BJ (cell line): ENCODE results near the gene VEZT. TPM values are rescaled to one million over a fixed set of nuclear protein-coding genes. Genes with fewer than 3 reads are reported as not detected.

ENCODE experiments used
- CTCF ChIA-PET: fragments of 350-600 bp; formaldehyde crosslinking; extraction: SDS; loops from one replicate; lab custom pipeline; 2021; ENCODE audit warnings: antibody characterized with exemption, inconsistent platforms; lab: Yijun Ruan, JAX
- POLR2A ChIA-PET: fragments of 300-600 bp; sonication (Branson Sonifier 250); formaldehyde crosslinking; extraction: SDS; loops from one replicate; lab custom pipeline; 2021; ENCODE audit warnings: antibody characterized with exemption; lab: Charles Lee
- DNase-seq: peaks from one replicate; pipeline ENCODE4 v3.0.0-alpha.2; 2011; ENCODE audit warnings: low read depth
- H3K27me3 ChIP-seq: 2 replicates; pipeline ENCODE4 v1.6.0; 2011; ENCODE audit warnings: low read length; ENCODE audit not compliant: control insufficient read depth, insufficient read depth
- H3K36me3 ChIP-seq: 2 replicates; pipeline ENCODE4 v1.5.1; 2011; ENCODE audit warnings: low read length; ENCODE audit not compliant: control insufficient read depth, insufficient read depth
- H3K4me3 ChIP-seq: 2 replicates; pipeline ENCODE4 v1.5.1; 2011; ENCODE audit warnings: low read depth, mild to moderate bottlenecking, control low read depth, low read length
- CTCF ChIP-seq: IDR thresholded peaks from 2 replicates; pipeline ENCODE4 v1.5.1; 2011; ENCODE audit warnings: low read depth, mild to moderate bottlenecking, control low read depth, inconsistent platforms, low read length, moderate library complexity; ENCODE audit not compliant: insufficient read depth
- polyA plus RNA-seq: library from polyadenylated mRNA; depleted of rRNA; stranded (reverse); fragments of >200 nt; gene quantifications from 2 replicates; pipeline ENCODE4 v1.2.3, GENCODE V29; 2011; rRNA removed
- small RNA-seq: library from RNA; depleted of rRNA; stranded (forward); fragments of <200 nt; gene quantifications from one replicate; pipeline ENCODE3, GENCODE V24; 2012; ENCODE audit warnings: low replicate concordance, low read depth; ENCODE audit not compliant: insufficient read length

Gene VEZT
- polyA plus RNA-seq, 1 experiment: 50.6 TPM

- POLR2A ChIA-PET: no interaction called here
- DNase-seq: no peak
- TF ChIP-seq CTCF: no peak
These were observed 126.0 kb downstream of the VEZT start for GRCh38 chr12:95343461-95344230.

GRCh38 chr12:95349291-95349690 is 131.7 kb downstream of the VEZT start:
- CTCF ChIA-PET: no interaction called here
- no peak for DNase-seq
- Histone ChIP-seq H3K27me3 (peaks cover 5% of the 10 kb centered on the region; the same call in 1 of the 2 replicates), H3K4me3 (no peak overlapping the region), H3K36me3 (no peaks in the 10 kb centered on the region)
- no peak for TF ChIP-seq CTCF
- POLR2A ChIA-PET: no interaction called here

More at GRCh38 chr12:95343461-95344230, 126.0 kb downstream of the VEZT start:
- CTCF ChIA-PET: no interaction called here
- no peaks in the 10 kb centered on the region for H3K27me3 ChIP-seq
- H3K4me3 ChIP-seq: no peak overlapping the region
- no peaks in the 10 kb centered on the region for H3K36me3 ChIP-seq

GRCh38 chr12:95351748-95352147 is 134.1 kb downstream of the VEZT start:
- H3K27me3 ChIP-seq: peaks cover 5% of the 10 kb centered on the region; the same call in 1 of the 2 replicates
- CTCF ChIA-PET: interaction anchor here (1.0 to 1.3 kb wide), 2 partner anchors 8 to 24 kb away, joined by 3 read pairs; no protein-coding TSS in a partner anchor
- no peak for DNase-seq
- H3K36me3 ChIP-seq: no peaks in the 10 kb centered on the region
- no peak for TF ChIP-seq CTCF
- H3K4me3 ChIP-seq: no peak overlapping the region
- POLR2A ChIA-PET: no interaction called here

Small RNAs within 50 kb of the gene (small RNA-seq; reads per million reads assigned to genes)
- 78.6 reads per million, percentile 90 among the genes with 10 or more reads in this experiment for gene MIR331
- not detected for gene MIR3685
- gene RF00019: not detected
- gene RNU6-808P: not detected

Other genes with a start within 250 kb of the VEZT start
- 52.7 and 134 TPM in 2 replicates for gene NDUFA12, start 214.1 kb upstream of the VEZT start, polyA plus RNA-seq
- 12.1 and 24.1 TPM in 2 replicates for gene NR2C1, start 144.2 kb upstream of the VEZT start, polyA plus RNA-seq
- gene FGD6, start 340 bp upstream of the VEZT start, polyA plus RNA-seq: 2.1 and 4.4 TPM in 2 replicates